HEK293T (cell line): Measurements from ENCODE around the gene HIGD1A.

ENCODE experiments used
- CTCF ChIA-PET: fragments of 350-600 bp; formaldehyde crosslinking; extraction: SDS; loops from one replicate; lab custom pipeline; 2021; ENCODE audit warnings: antibody characterized with exemption, inconsistent platforms; lab: Yijun Ruan, JAX
- POLR2A ChIA-PET: fragments of 350-600 bp; formaldehyde crosslinking; extraction: SDS; loops from one replicate; lab custom pipeline; 2020; ENCODE audit warnings: antibody characterized with exemption, inconsistent platforms; lab: Yijun Ruan, JAX
- DNase-seq: peaks from one replicate; pipeline ENCODE4 v3.0.0; 2012; ENCODE audit warnings: mixed read lengths; ENCODE audit errors: extremely low spot score
- ARNT ChIP-seq: fragments of 450-650 bp; IDR thresholded peaks from 2 replicates; pipeline ENCODE4 v1.6.1; 2017; ENCODE audit warnings: mild to moderate bottlenecking
- BHLHE40 ChIP-seq: fragments of 450-650 bp; IDR thresholded peaks from 2 replicates; pipeline ENCODE4 v1.6.1; 2016; ENCODE audit warnings: mild to moderate bottlenecking, moderate library complexity, borderline replicate concordance
- CTBP1 ChIP-seq: fragments of 450-650 bp; IDR thresholded peaks from 2 replicates; pipeline ENCODE4 v1.6.1; 2016; ENCODE audit warnings: borderline replicate concordance
- ELF4 ChIP-seq: fragments of 450-650 bp; IDR thresholded peaks from 2 replicates; pipeline ENCODE4 v1.6.1; 2017; ENCODE audit warnings: antibody characterized with exemption
- FOXA1 ChIP-seq: fragments of 450-650 bp; IDR thresholded peaks from 2 replicates; pipeline ENCODE4 v1.6.1; 2016; ENCODE audit warnings: mild to moderate bottlenecking
- FOXK2 ChIP-seq: fragments of 450-650 bp; IDR thresholded peaks from 2 replicates; pipeline ENCODE4 v1.6.1; 2016; ENCODE audit warnings: mild to moderate bottlenecking
- FOXM1 ChIP-seq: fragments of 450-650 bp; IDR thresholded peaks from 2 replicates; pipeline ENCODE4 v1.6.1; 2017; ENCODE audit warnings: mild to moderate bottlenecking, borderline replicate concordance
- HDGF ChIP-seq: fragments of 450-650 bp; IDR thresholded peaks from 2 replicates; pipeline ENCODE4 v1.6.1; 2017; ENCODE audit warnings: antibody characterized with exemption, borderline replicate concordance
- L3MBTL2 ChIP-seq: fragments of 450-650 bp; conservative IDR thresholded peaks from 2 replicates; pipeline ENCODE4 v1.6.1; 2016; ENCODE audit warnings: mild to moderate bottlenecking
- LEF1 ChIP-seq: fragments of 450-650 bp; IDR thresholded peaks from 2 replicates; pipeline ENCODE4 v1.6.1; 2017; ENCODE audit warnings: mild to moderate bottlenecking, borderline replicate concordance
- NFRKB ChIP-seq: fragments of 450-650 bp; IDR thresholded peaks from 2 replicates; pipeline ENCODE4 v1.6.1; 2016; ENCODE audit warnings: mild to moderate bottlenecking, moderate library complexity
- PKNOX1 ChIP-seq: fragments of 450-650 bp; IDR thresholded peaks from 2 replicates; pipeline ENCODE4 v1.6.1; 2016
- SP1 ChIP-seq: fragments of 450-650 bp; IDR thresholded peaks from 2 replicates; pipeline ENCODE4 v1.6.1; 2017
- SUZ12 ChIP-seq: fragments of 450-650 bp; IDR thresholded peaks from 2 replicates; pipeline ENCODE4 v1.6.1; 2016; ENCODE audit warnings: mild to moderate bottlenecking
- TARDBP ChIP-seq: fragments of 450-650 bp; IDR thresholded peaks from 2 replicates; pipeline ENCODE4 v1.6.1; 2016
- ZNF384 ChIP-seq: fragments of 450-650 bp; IDR thresholded peaks from 2 replicates; pipeline ENCODE4 v1.6.1; 2016

The HIGD1A gene

GRCh38 chr3:42809202-42809601, 4.9 kb upstream of the HIGD1A start, which contains the start of gene ACKR2:
Gene ACKR2 (plus strand): TSS chr3:42809445. CDS start chr3:42864503, 55,058 bp downstream.
- ChIA-PET CTCF (no interaction called here), POLR2A (no interaction called here)

GRCh38 chr3:42807929-42808328, 3.6 kb upstream of the HIGD1A start:
- CTCF ChIA-PET = no interaction called here
- POLR2A ChIA-PET = no interaction called here
- no peak for TF ChIP-seq BHLHE40
- no peak for TF ChIP-seq PKNOX1
- no peak for TF ChIP-seq L3MBTL2
- TF ChIP-seq ELF4 = no peak
- TF ChIP-seq FOXA1 = no peak
- TF ChIP-seq FOXM1 = no peak
- no peak for TF ChIP-seq CTBP1
- no peak for TF ChIP-seq SUZ12
- DNase-seq = no peak

More at GRCh38 chr3:42809202-42809601, 4.9 kb upstream of the HIGD1A start, which contains the start of gene ACKR2:
- no peak for DNase-seq
- TF ChIP-seq ZNF384 (no peak), ARNT (no peak), FOXK2 (no peak), FOXA1 (no peak), BHLHE40 (no peak), PKNOX1 (no peak), LEF1 (no peak), CTBP1 (no peak), L3MBTL2 (no peak), SUZ12 (no peak), HDGF (no peak), ELF4 (no peak), TARDBP (no peak), FOXM1 (no peak), SP1 (no peak), NFRKB (no peak)

- POLR2A ChIA-PET = interaction anchor here (0.9 to 4.2 kb wide), 5 partner anchors 9 to 18 kb away, joined by 3 to 36 read pairs (median 15); no protein-coding TSS in a partner anchor
- CTCF ChIA-PET = interaction anchor here (1.1 to 1.6 kb wide), 3 partner anchors 11 to 34 kb away, joined by 3 to 4 read pairs (median 3); no protein-coding TSS in a partner anchor
- DNase-seq = no peak
- no peak for TF ChIP-seq BHLHE40
- TF ChIP-seq FOXK2 = no peak
- TF ChIP-seq CTBP1 = no peak
- TF ChIP-seq HDGF = no peak
- no peak for TF ChIP-seq L3MBTL2
- TF ChIP-seq ELF4 = no peak
- TF ChIP-seq LEF1 = no peak
- TF ChIP-seq SP1 = no peak
- no peak for TF ChIP-seq FOXA1
Measured at GRCh38 chr3:42805141-42805821, 991 bp upstream of the HIGD1A start.

GRCh38 chr3:42804831-42805132, 492 bp upstream of the HIGD1A start:
- ChIA-PET CTCF (interaction anchor here (1.1 to 1.6 kb wide), 3 partner anchors 12 to 35 kb away, joined by 3 to 4 read pairs (median 3); no protein-coding TSS in a partner anchor), POLR2A (interaction anchor here (0.9 to 4.2 kb wide), 5 partner anchors 9 to 19 kb away, joined by 3 to 36 read pairs (median 15); no protein-coding TSS in a partner anchor)
- no peak for DNase-seq
- TF ChIP-seq ARNT (no peak), ELF4 (no peak), HDGF (0 out of 2 replicates have a peak, but pooled peaks have one; percentile 16), TARDBP (no peak), SP1 (no peak), FOXK2 (no peak), BHLHE40 (no peak)

- DNase-seq = peak; percentile 35
- no peak for TF ChIP-seq NFRKB
- 0 out of 2 replicates have a peak, but pooled peaks have one; percentile 18 for TF ChIP-seq L3MBTL2
- CTCF ChIA-PET = interaction anchor here (0.8 kb wide), 1 partner anchor 1765 kb away, joined by 3 read pairs; no protein-coding TSS in a partner anchor
- POLR2A ChIA-PET = interaction anchor here (1.2 to 4.2 kb wide), 5 partner anchors 8 to 213 kb away, joined by 3 to 36 read pairs (median 15); partner anchors contain the start of gene SS18L2
Measured at GRCh38 chr3:42803414-42804105, 730 bp downstream of the HIGD1A start.

- TF ChIP-seq TARDBP = no peak
- no peak for TF ChIP-seq FOXA1
- TF ChIP-seq L3MBTL2 = peak; percentile 92
- TF ChIP-seq BHLHE40 = no peak
- CTCF ChIA-PET = interaction anchor here (0.8 kb wide), 1 partner anchor 1764 kb away, joined by 3 read pairs; no protein-coding TSS in a partner anchor
- POLR2A ChIA-PET = interaction anchor here (2.6 to 4.2 kb wide), 3 partner anchors 9 to 16 kb away, joined by 15 to 36 read pairs (median 32); no protein-coding TSS in a partner anchor
- DNase-seq = no peak
Measured at GRCh38 chr3:42802876-42803413, 1.3 kb downstream of the HIGD1A start.
